Measurements from ENCODE around the gene SYF2.
"Not testable (repeated sequence)": the region's sequence is repeated elsewhere in the genome, so short reads cannot be mapped to it uniquely, and the experiment has no call there.

- TF ChIP-seq, protein P1, sequence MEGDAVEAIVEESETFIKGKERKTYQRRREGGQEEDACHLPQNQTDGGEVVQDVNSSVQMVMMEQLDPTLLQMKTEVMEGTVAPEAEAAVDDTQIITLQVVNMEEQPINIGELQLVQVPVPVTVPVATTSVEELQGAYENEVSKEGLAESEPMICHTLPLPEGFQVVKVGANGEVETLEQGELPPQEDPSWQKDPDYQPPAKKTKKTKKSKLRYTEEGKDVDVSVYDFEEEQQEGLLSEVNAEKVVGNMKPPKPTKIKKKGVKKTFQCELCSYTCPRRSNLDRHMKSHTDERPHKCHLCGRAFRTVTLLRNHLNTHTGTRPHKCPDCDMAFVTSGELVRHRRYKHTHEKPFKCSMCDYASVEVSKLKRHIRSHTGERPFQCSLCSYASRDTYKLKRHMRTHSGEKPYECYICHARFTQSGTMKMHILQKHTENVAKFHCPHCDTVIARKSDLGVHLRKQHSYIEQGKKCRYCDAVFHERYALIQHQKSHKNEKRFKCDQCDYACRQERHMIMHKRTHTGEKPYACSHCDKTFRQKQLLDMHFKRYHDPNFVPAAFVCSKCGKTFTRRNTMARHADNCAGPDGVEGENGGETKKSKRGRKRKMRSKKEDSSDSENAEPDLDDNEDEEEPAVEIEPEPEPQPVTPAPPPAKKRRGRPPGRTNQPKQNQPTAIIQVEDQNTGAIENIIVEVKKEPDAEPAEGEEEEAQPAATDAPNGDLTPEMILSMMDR (IDR thresholded peaks at IDR 0.05): not testable (repeated sequence)
- TF ChIP-seq POLR2A, EP300 (IDR thresholded peaks at IDR 0.05): not testable (repeated sequence)
Measured at GRCh38 chr1:25260336-25260735, 28.0 kb upstream of the SYF2 start.

All from tibial nerve (tissue), 4 donors.